ENCODE data around the gene TTLL10. TPM values are rescaled to one million over a fixed set of nuclear protein-coding genes. Genes with fewer than 3 reads are reported as not detected.
A peak's percentile ranks its signal among the peaks of the same experiment; 100 is the strongest.

TTLL10 gene
- total RNA-seq, 1 donor from 2014 or later = 0.24 TPM

DNA sequence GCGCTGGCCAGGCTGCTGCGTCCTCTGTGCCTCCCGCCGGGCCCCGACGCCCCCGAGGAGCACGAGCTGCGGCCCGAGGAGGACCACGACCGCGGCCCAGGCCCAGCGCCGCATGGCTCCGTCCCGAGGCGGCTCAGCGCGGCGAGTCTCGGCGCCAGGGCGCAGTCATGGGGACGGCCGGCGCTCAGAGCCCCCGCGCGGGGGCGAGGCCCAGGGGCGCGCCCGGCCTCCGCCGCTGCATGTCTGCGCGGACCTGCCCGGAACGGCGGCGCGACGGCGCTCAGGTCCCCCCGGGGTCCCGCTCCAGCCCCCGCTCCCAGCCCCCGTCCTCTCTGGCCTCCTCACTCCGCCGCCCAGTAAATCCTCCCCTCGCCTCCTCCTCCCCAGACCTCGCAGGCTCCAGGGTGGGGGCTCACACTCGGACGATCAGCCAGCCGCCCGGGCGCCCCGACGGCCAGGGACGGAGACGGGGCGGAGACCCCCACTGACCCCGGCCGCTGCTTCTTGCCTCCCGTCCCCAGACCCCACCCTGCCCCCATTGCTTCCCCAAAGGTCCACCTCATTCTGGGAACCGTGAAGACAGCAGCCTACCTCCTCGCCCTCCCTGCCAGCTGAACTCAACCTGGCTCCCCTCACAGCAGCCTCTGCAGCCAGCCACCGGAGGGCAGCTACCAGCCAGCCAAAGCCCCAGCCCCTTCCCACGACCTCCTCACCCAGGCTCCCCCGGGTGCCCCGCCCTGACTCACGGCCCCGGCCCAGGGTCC lies 73.1 kb downstream of the TTLL10 start, which contains the start of gene C1QTNF12:
C1QTNF12 (minus strand) TSS at position 146 of the 764 bp plus-strand sequence; CDS start at position 114, 32 bp downstream.
- DNase-seq (ENCODE audit: missing footprints) (no peak), ATAC-seq (no peak)
- intact Hi-C loops (cut with DNase I) = no loop called here

DNA sequence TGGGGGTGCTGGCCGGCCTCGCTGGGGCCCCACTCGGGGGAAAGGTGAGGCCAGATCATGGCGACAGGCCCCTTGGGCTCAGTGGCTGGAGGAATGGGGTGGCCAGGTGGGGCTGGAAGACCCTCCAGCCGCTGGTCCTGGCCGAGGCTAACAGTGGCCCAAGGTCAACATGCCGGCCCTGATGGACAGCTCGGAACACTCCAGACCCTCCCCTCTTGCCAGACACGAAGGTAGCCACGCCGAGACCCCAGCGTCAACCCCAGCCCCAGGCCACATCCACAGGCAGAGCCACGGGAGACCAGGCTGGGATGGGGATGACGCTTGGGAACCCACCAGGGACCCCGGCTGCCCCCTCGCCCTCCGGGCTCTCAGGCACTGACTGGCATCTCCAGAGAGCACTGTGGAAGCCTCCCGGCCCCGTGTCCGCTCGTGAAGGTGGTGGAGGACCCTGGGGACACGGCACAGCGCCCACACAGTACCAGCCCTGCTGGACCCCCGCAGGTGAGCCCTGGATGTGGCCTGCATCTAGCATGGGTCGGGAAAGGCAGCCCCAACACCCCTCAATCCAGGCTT lies 73.7 kb downstream of the TTLL10 start:
- intact Hi-C loops (cut with DNase I) = no loop called here
- DNase-seq (ENCODE audit: missing footprints) (no peak), ATAC-seq (no peak)

Small RNA genes lying within 50 kb of the gene (microRNA-seq; reads per million reads assigned to microRNA genes)
- gene MIR200A (3.6 reads per million, percentile 4 among the genes with 10 or more reads in this experiment), gene MIR200B (19.5 reads per million, percentile 31 among the genes with 10 or more reads in this experiment), gene MIR429 (5.1 reads per million, percentile 12 among the genes with 10 or more reads in this experiment)

Other genes starting within 250 kb of the TTLL10 start
- 1.7 TPM for gene SAMD11, start 250.0 kb upstream of the TTLL10 start, total RNA-seq
- 41.7 TPM for gene NOC2L, start 214.6 kb upstream of the TTLL10 start, total RNA-seq
- gene KLHL17, start 213.3 kb upstream of the TTLL10 start, total RNA-seq = 7.0 TPM
- not detected for gene PLEKHN1, start 207.4 kb upstream of the TTLL10 start, total RNA-seq
- 174 TPM for gene PERM1, start 191.8 kb upstream of the TTLL10 start, total RNA-seq
- 36.7 TPM for gene HES4, start 173.8 kb upstream of the TTLL10 start, total RNA-seq
- gene ISG15, start 160.4 kb upstream of the TTLL10 start, total RNA-seq = 19.2 TPM
- 14.1 TPM for gene AGRN, start 153.8 kb upstream of the TTLL10 start, total RNA-seq
- gene RNF223, start 99.6 kb upstream of the TTLL10 start, total RNA-seq = not detected
- 2.9 TPM for gene C1orf159, start 57.8 kb upstream of the TTLL10 start, total RNA-seq
- gene TNFRSF18, start 32.7 kb downstream of the TTLL10 start, total RNA-seq = not detected
- gene TNFRSF4, start 40.3 kb downstream of the TTLL10 start, total RNA-seq = 1.4 TPM
- 125 TPM for gene SDF4, start 58.1 kb downstream of the TTLL10 start, total RNA-seq
- 8.3 TPM for gene B3GALT6, start 58.4 kb downstream of the TTLL10 start, total RNA-seq
- gene C1QTNF12, start 72.8 kb downstream of the TTLL10 start, total RNA-seq = 0.57 TPM
- 40.0 TPM for gene UBE2J2, start 100.0 kb downstream of the TTLL10 start, total RNA-seq
- gene SCNN1D, start 106.6 kb downstream of the TTLL10 start, total RNA-seq = 3.0 TPM
- 57.3 TPM for gene ACAP3, start 134.1 kb downstream of the TTLL10 start, total RNA-seq
- 10.3 TPM for gene PUSL1, start 134.7 kb downstream of the TTLL10 start, total RNA-seq
- gene INTS11, start 150.8 kb downstream of the TTLL10 start, total RNA-seq = 75.7 TPM
- gene CPTP, start 150.9 kb downstream of the TTLL10 start, total RNA-seq = 119 TPM
- 0.51 TPM for gene TAS1R3, start 157.4 kb downstream of the TTLL10 start, total RNA-seq
- gene DVL1, start 175.5 kb downstream of the TTLL10 start, total RNA-seq = 119 TPM
- gene MXRA8, start 184.7 kb downstream of the TTLL10 start, total RNA-seq = 21.8 TPM
- gene AURKAIP1, start 201.3 kb downstream of the TTLL10 start, total RNA-seq = 265 TPM
- gene CCNL2, start 225.5 kb downstream of the TTLL10 start, total RNA-seq = 49.4 TPM
- gene MRPL20, start 233.4 kb downstream of the TTLL10 start, total RNA-seq = 140 TPM
- gene ANKRD65, start 247.4 kb downstream of the TTLL10 start, total RNA-seq = 3.0 TPM